ENCODE measurements around the gene JUNB. TPM values are rescaled to one million over a fixed set of nuclear protein-coding genes. Genes with fewer than 3 reads are reported as not detected.

JUNB gene
- total RNA-seq, 1 donor from 2014 or later: 101 TPM

DNA sequence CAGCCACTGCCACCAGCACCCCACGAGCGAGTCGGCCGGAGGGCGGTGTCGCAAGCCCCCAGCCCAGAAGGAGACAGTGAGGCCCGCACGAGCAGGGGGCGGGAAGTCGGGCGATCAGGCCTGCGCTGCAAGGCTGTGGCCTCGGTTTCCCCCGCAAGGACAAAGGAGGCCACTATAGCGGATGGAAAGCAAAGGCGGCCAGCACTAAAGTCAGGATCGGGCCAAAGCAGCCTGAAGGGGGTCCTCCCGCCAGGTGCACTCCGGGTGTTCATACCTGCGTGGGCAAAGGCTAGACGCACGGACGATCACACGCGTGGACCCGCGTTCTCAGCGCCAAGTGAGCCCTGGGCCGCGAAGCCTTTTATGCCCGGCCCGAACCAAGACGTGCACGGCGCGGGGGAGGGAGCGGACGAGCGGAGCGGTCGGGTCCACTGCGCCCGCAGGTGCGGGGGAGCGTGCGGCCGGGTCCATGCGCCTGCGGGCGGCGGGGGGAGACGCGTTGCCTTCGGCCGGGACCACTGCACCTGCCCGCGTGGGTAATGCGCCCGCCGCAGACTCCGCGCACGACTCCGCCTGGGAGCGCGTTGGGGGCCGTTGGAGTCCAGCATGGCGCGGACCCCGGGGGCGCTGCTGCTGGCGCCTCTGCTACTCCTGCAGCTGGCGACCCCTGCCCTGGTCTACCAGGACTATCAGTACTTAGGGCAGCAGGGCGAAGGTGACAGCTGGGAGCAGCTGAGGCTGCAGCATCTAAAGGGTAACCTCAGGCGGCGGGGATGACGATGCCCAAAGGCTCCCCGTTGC lies 10.4 kb downstream of the JUNB start, which contains the start of the genes PRDX2 and THSD8:
PRDX2 (minus strand) TSS at position 335 of the 801 bp plus-strand sequence. CDS start 539 bp downstream, outside the sequence.
THSD8 (plus strand) TSS at position 604 of the 801 bp plus-strand sequence; CDS start at position 607, 3 bp downstream.
- FAIRE-seq: no peak
- Histone ChIP-seq H3K27ac (ENCODE audit: low read depth, low read length) (no peak within 1 kb of the TSS), H3K9me3 (ENCODE audit: insufficient read depth, low read depth, low read length) (no peaks in the 10 kb centered on the region), H3K9ac (ENCODE audit: low read length) (peak within 1 kb of the TSS; percentile 85), H4K20me1 (ENCODE audit: insufficient read depth, low read length) (peaks cover 11% of the 10 kb centered on the region), H3K36me3 (ENCODE audit: insufficient read depth, low read length) (no peaks in the 10 kb centered on the region), H3K27me3 (ENCODE audit: insufficient read depth, low read length) (no peaks in the 10 kb centered on the region), H2AFZ (ENCODE audit: low read depth, low read length) (peak within 1 kb of the TSS; percentile 91), H3K4me3 (ENCODE audit: insufficient read depth, low read depth, low read length) (peak within 1 kb of the TSS; percentile 82), H3K4me1 (ENCODE audit: insufficient read depth, low read length) (peaks cover 25% of the 10 kb centered on the region), H3K4me2 (ENCODE audit: low read length) (peak within 1 kb of the TSS; percentile 95), H3K79me2 (ENCODE audit: insufficient read depth, low read length) (peaks cover 14% of the 10 kb centered on the region)
- TF ChIP-seq EZH2 (IDR thresholded peaks at IDR 0.05; ENCODE audit: insufficient read depth, low read length): peak; percentile 54
- TF ChIP-seq, protein P1, sequence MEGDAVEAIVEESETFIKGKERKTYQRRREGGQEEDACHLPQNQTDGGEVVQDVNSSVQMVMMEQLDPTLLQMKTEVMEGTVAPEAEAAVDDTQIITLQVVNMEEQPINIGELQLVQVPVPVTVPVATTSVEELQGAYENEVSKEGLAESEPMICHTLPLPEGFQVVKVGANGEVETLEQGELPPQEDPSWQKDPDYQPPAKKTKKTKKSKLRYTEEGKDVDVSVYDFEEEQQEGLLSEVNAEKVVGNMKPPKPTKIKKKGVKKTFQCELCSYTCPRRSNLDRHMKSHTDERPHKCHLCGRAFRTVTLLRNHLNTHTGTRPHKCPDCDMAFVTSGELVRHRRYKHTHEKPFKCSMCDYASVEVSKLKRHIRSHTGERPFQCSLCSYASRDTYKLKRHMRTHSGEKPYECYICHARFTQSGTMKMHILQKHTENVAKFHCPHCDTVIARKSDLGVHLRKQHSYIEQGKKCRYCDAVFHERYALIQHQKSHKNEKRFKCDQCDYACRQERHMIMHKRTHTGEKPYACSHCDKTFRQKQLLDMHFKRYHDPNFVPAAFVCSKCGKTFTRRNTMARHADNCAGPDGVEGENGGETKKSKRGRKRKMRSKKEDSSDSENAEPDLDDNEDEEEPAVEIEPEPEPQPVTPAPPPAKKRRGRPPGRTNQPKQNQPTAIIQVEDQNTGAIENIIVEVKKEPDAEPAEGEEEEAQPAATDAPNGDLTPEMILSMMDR (IDR thresholded peaks at IDR 0.05; ENCODE audit: insufficient read depth, low read depth, low read length): no peak
- Mint-ChIP-seq H3K36me3 (ENCODE audit: low read depth, unreplicated experiment) (peaks cover 2% of the 10 kb centered on the region), H3K4me1 (ENCODE audit: low read depth, unreplicated experiment) (no peaks in the 10 kb centered on the region), H3K27ac (ENCODE audit: unreplicated experiment) (peak within 1 kb of the TSS; percentile 53), H3K9me3 (ENCODE audit: unreplicated experiment) (no peaks in the 10 kb centered on the region), H3K27me3 (ENCODE audit: low read depth, unreplicated experiment) (peaks cover 7% of the 10 kb centered on the region), H3K4me3 (ENCODE audit: unreplicated experiment) (peak within 1 kb of the TSS; percentile 88)
- DNase-seq (ENCODE audit: low read depth): no peak

DNA sequence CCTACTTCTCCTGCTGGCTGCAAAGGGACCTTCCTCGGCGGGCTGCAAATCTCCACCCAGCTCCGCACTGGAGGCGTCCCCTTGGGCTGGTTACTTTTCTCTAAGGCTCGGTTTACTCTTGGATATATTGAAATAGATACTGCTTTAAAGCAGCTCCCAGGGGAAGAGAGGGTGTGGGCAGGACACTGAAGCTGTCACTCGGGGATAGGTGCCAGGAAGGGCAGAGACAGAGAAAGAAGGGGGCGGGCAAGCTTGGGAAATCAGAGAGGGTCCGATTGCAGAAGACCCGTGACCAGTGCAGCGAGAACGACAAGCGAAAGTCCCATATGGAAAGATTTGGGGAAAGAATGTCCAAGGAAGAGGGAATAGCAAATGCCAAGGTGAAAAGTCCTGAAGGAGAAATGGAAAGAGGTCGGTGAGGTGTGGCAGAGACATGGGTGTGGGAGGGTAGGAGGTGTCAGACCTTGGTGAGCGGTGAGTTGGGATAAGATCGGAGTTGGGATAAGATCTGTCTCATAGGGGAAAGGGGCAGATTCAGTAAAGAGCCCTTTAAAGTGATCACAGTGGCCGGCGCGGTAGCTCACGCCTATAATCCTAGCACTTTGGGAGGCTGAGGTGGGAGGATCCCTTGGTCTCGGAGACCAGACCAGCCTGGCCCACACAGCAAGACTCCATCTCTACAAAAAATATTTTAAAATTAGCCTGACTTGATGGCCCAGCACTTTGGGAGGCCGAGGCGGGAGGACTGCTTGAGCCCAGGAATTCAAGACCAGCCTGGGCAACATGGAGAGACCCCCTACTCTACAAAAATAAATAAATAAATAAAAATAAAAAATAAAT lies 11.2 kb downstream of the JUNB start:
- TF ChIP-seq, protein P1 (IDR thresholded peaks at IDR 0.05; ENCODE audit: insufficient read depth, low read depth, low read length): no peak
- no peak for TF ChIP-seq EZH2 (IDR thresholded peaks at IDR 0.05; ENCODE audit: insufficient read depth, low read length)
- DNase-seq (ENCODE audit: low read depth) (no peak), FAIRE-seq (no peak)
- peaks cover 2% of the 10 kb centered on the region for H3K36me3 Mint-ChIP-seq (ENCODE audit: low read depth, unreplicated experiment)
- no peaks in the 10 kb centered on the region for H3K9me3 Mint-ChIP-seq (ENCODE audit: unreplicated experiment)
- H3K4me3 ChIP-seq (ENCODE audit: insufficient read depth, low read depth, low read length): peak overlapping the region; percentile 82
- H3K27me3 Mint-ChIP-seq (ENCODE audit: low read depth, unreplicated experiment): peaks cover 7% of the 10 kb centered on the region
- no peaks in the 10 kb centered on the region for H3K36me3 ChIP-seq (ENCODE audit: insufficient read depth, low read length)
- H3K4me1 ChIP-seq (ENCODE audit: insufficient read depth, low read length): peaks cover 32% of the 10 kb centered on the region
- peaks cover 20% of the 10 kb centered on the region for H3K79me2 ChIP-seq (ENCODE audit: insufficient read depth, low read length)
- no peaks in the 10 kb centered on the region for H3K27me3 ChIP-seq (ENCODE audit: insufficient read depth, low read length)
- peak overlapping the region; percentile 85 for H3K9ac ChIP-seq (ENCODE audit: low read length)
- H4K20me1 ChIP-seq (ENCODE audit: insufficient read depth, low read length): peaks cover 11% of the 10 kb centered on the region
- no peak overlapping the region for H3K27ac ChIP-seq (ENCODE audit: low read depth, low read length)
- H2AFZ ChIP-seq (ENCODE audit: low read depth, low read length): peak overlapping the region; percentile 91
- H3K9me3 ChIP-seq (ENCODE audit: insufficient read depth, low read depth, low read length): no peaks in the 10 kb centered on the region
- H3K4me2 ChIP-seq (ENCODE audit: low read length): peak overlapping the region; percentile 95
- H3K27ac Mint-ChIP-seq (ENCODE audit: unreplicated experiment): no peak overlapping the region
- no peaks in the 10 kb centered on the region for H3K4me1 Mint-ChIP-seq (ENCODE audit: low read depth, unreplicated experiment)
- peak overlapping the region; percentile 72 for H3K4me3 Mint-ChIP-seq (ENCODE audit: unreplicated experiment)

Measured in astrocyte (in vitro differentiated cells and primary cell).